Measurements from ENCODE around the gene CLIP3. TPM values are rescaled to one million over a fixed set of nuclear protein-coding genes. Genes with fewer than 3 reads are reported as not detected.

The CLIP3 gene
- total and polyA plus RNA-seq, 9 of the 15 experiments (the other 6 are each of a cell fraction or from before 2014, with no cell fraction given) = 0.01 to 0.50 (median 0.15) TPM; not detected in 1

DNA sequence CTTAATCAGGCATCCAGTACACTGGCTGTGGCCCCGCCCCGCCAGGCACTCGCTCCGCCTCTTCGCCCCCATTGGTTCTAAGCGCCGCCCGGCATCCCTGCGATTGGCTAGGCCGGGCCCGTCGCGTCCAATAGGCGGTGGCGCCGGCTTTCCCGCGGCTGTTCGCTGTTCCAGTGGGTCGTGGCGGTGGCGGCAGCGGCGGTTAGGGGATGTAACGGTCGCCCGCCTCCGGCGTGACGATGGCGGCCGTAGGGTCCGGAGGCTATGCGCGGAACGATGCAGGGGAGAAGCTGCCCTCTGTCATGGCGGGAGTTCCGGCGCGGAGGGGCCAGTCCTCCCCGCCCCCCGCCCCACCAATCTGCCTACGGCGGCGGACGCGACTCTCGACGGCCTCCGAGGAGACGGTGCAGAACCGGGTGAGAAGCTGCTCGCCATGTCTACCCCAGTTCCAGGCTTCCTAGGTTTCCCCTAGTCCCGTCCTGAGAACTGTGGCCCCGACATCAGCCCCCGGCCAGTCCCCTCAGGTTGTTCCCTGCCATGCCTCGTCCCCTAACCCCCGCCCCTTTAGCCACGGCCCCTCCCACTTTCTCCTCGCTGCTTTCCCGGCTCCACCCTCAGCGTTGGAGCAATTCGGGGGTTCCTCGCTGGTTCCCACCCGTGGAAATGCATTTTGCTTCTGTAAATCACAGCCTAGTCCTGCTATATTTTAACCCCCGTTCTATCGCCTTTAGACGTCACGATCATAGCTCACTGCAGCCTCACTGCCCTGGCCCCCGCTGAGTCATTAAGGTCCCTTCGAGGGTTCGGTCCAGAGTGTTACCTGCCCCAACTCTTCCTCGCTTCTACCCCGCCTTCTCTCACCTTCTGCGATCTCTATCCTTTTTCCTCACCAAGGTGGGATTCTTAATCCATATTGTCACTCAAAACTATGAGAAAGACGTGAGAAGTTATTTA lies 22.3 kb upstream of the CLIP3 start, which contains the start of gene WDR62 (continued):
- no peak for TF ChIP-seq CHD7 (IDR thresholded peaks at IDR 0.05; ENCODE audit: low read depth, low read length)
- no peak for TF ChIP-seq SMAD1 (IDR thresholded peaks at IDR 0.05; ENCODE audit: low read depth, low read length, partially characterized antibody)
- TF ChIP-seq, protein P1, sequence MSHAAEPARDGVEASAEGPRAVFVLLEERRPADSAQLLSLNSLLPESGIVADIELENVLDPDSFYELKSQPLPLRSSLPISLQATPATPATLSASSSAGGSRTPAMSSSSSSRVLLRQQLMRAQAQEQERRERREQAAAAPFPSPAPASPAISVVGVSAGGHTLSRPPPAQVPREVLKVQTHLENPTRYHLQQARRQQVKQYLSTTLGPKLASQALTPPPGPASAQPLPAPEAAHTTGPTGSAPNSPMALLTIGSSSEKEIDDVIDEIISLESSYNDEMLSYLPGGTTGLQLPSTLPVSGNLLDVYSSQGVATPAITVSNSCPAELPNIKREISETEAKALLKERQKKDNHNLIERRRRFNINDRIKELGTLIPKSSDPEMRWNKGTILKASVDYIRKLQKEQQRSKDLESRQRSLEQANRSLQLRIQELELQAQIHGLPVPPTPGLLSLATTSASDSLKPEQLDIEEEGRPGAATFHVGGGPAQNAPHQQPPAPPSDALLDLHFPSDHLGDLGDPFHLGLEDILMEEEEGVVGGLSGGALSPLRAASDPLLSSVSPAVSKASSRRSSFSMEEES (CRISPR knock-in tag; IDR thresholded peaks at IDR 0.05) = no peak
- no peak for TF ChIP-seq ATF4 (CRISPR knock-in tag; IDR thresholded peaks at IDR 0.05)
- no peak for TF ChIP-seq ZHX1 (conservative IDR thresholded peaks at IDR 0.05; ENCODE audit: low read length)
- TF ChIP-seq SMAD2 (IDR thresholded peaks at IDR 0.05; ENCODE audit: low read depth, low read length) = no peak
- TF ChIP-seq MXI1 (IDR thresholded peaks at IDR 0.05; ENCODE audit: low read depth, low read length) = 0 out of 2 replicates have a peak, but pooled peaks have one; percentile 14

Measured in K562 (cell line).